Stimulated activated naive B cell treated with anti-CD40 and anti-IgM and Interleukin-4, amounts not matched to agents 10 μg/mL and 1 μg/mL and 100 μg/mL, for 72 hours (primary cell): Measurements from ENCODE around the gene ELOA2.
"Not testable (repeated sequence)": the region's sequence is repeated elsewhere in the genome, so short reads cannot be mapped to it uniquely, and the experiment has no call there.

Source experiments
- ATAC-seq, 2 donors: fragments of 150-1000 bp; cut with Tn5 transposase; replicated peaks; 2 replicates each; pipeline ENCODE4 v1.10.0; 2021; ENCODE audit warnings: moderate library complexity in 1 of 2
- DNase-seq: peaks from one replicate; pipeline ENCODE4 v3.0.0; 2021
- H3K27ac Mint-ChIP-seq: one replicate; pipeline ENCODE4 v1.8.0; 2022; ENCODE audit warnings: mild to moderate bottlenecking, mixed read lengths
- H3K27me3 Mint-ChIP-seq, 2 donors: one replicate each; pipeline ENCODE4 v1.8.0; 2022; ENCODE audit warnings: mixed read lengths in 2 of 2
- H3K36me3 Mint-ChIP-seq, 2 donors: one replicate each; pipeline ENCODE4 v1.8.0; 2022; ENCODE audit warnings: mixed read lengths in 2 of 2, mild to moderate bottlenecking in 1 of 2
- H3K4me1 Mint-ChIP-seq, 2 donors: one replicate each; pipeline ENCODE4 v1.8.0; 2022; ENCODE audit warnings: mixed read lengths in 2 of 2, mild to moderate bottlenecking in 1 of 2
- H3K4me3 Mint-ChIP-seq, 2 donors: one replicate each; pipeline ENCODE4 v1.8.0; 2022; ENCODE audit warnings: mild to moderate bottlenecking in 2 of 2, mixed read lengths in 2 of 2, moderate library complexity in 1 of 2
- H3K9me3 Mint-ChIP-seq, 2 donors: one replicate each; pipeline ENCODE4 v1.8.0; 2022; ENCODE audit warnings: mixed read lengths in 2 of 2, mild to moderate bottlenecking in 1 of 2

The ELOA2 gene

GRCh38 chr18:47034591-47034990 lies 830 bp downstream of the ELOA2 start:
- not testable (repeated sequence) for H3K36me3 Mint-ChIP-seq, H3K9me3 Mint-ChIP-seq, H3K4me1 Mint-ChIP-seq, H3K4me3 Mint-ChIP-seq, H3K27ac Mint-ChIP-seq, H3K27me3 Mint-ChIP-seq, DNase-seq, ATAC-seq

- Mint-ChIP-seq H3K9me3 (peaks cover 3 to 7% of the 10 kb centered on the region in 2 donors), H3K27me3 (no peaks in the 10 kb centered on the region), H3K4me3 (no peak overlapping the region), H3K27ac (no peak overlapping the region), H3K36me3 (peaks cover 0 to 7% of the 10 kb centered on the region in 2 donors), H3K4me1 (no peaks in the 10 kb centered on the region)
- no peak for ATAC-seq
- DNase-seq: no peak
Measured at GRCh38 chr18:47032945-47033344, 2.5 kb downstream of the ELOA2 start.

GRCh38 chr18:47030887-47031286 lies 4.5 kb downstream of the ELOA2 start:
- DNase-seq, ATAC-seq, H3K27ac Mint-ChIP-seq, H3K27me3 Mint-ChIP-seq, H3K4me3 Mint-ChIP-seq, H3K9me3 Mint-ChIP-seq, H3K36me3 Mint-ChIP-seq, H3K4me1 Mint-ChIP-seq: not testable (repeated sequence)

GRCh38 chr18:47029684-47030353 lies 5.6 kb downstream of the ELOA2 start:
- not testable (repeated sequence) for H3K4me1 Mint-ChIP-seq, H3K4me3 Mint-ChIP-seq, H3K9me3 Mint-ChIP-seq, H3K27ac Mint-ChIP-seq, DNase-seq, H3K36me3 Mint-ChIP-seq, H3K27me3 Mint-ChIP-seq
- peak in 1 of 2 donors; percentile 26 for ATAC-seq

DNA sequence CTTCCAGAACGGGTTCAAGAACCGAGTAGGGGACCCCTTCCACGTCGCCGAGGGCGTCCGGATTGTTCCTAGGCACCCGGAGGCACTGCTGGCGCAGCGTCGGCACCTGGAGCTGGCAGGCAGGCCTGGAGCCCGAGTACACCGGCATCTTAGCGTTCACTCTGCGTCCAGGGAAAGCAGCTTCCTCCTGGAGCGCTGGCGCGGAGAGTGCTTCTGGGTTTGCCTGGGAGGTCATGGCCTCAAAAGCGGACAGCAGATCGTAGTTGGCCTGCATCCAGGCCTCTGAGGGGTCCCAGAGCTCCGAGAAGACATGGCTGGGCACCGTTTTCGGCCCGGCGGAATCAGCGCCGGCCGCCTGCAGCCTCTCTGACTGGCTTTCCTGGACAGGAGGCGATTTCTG lies 6.7 kb downstream of the ELOA2 start:
- H3K4me3 Mint-ChIP-seq, H3K27me3 Mint-ChIP-seq: not testable (repeated sequence)

GRCh38 chr18:47025557-47026174 lies 9.8 kb downstream of the ELOA2 start:
- ATAC-seq, H3K36me3 Mint-ChIP-seq, H3K27me3 Mint-ChIP-seq, H3K4me3 Mint-ChIP-seq, H3K27ac Mint-ChIP-seq, H3K9me3 Mint-ChIP-seq, DNase-seq, H3K4me1 Mint-ChIP-seq: not testable (repeated sequence)

More for the DNA sequence above, 6.7 kb downstream of the ELOA2 start:
- ATAC-seq, H3K27ac Mint-ChIP-seq, DNase-seq, H3K36me3 Mint-ChIP-seq, H3K9me3 Mint-ChIP-seq, H3K4me1 Mint-ChIP-seq: not testable (repeated sequence)

- not testable (repeated sequence) for H3K36me3 Mint-ChIP-seq
Measured at GRCh38 chr18:47023769-47024465, 11.5 kb downstream of the ELOA2 start.

DNA sequence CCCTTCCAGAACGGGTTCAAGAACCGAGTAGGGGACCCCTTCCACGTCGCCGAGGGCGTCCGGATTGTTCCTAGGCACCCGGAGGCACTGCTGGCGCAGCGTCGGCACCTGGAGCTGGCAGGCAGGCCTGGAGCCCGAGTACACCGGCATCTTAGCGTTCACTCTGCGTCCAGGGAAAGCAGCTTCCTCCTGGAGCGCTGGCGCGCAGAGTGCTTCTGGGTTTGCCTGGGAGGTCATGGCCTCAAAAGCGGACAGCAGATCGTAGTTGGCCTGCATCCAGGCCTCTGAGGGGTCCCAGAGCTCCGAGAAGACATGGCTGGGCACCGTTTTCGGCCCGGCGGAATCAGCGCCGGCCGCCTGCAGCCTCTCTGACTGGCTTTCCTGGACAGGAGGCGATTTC lies 12.6 kb downstream of the ELOA2 start:
- not testable (repeated sequence) for H3K4me1 Mint-ChIP-seq, DNase-seq, H3K27me3 Mint-ChIP-seq, H3K36me3 Mint-ChIP-seq, ATAC-seq, H3K4me3 Mint-ChIP-seq, H3K27ac Mint-ChIP-seq, H3K9me3 Mint-ChIP-seq

More at GRCh38 chr18:47023769-47024465, 11.5 kb downstream of the ELOA2 start:
- H3K27me3 Mint-ChIP-seq, H3K9me3 Mint-ChIP-seq, ATAC-seq, DNase-seq, H3K4me3 Mint-ChIP-seq, H3K4me1 Mint-ChIP-seq, H3K27ac Mint-ChIP-seq: not testable (repeated sequence)

DNA sequence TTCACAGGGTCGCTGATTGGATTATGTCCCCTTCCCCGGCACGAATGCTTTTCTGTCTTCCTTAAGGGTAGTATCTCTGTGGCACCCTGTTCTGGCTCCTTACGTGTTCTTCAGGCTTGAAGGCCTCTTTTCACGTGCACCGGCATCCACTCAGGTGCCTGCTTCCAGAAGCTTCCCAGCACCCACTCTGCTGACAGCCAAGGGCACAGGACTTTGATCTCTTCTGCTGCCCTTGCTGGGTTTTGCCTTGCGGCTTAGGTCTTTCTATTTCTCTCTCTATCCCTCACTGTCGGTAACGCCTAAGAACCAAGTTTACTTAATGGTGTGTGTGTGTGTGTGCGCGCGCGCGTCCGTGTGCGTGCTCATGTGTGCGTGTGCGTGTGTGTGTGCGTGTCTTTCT lies 14.7 kb downstream of the ELOA2 start:
- not testable (repeated sequence) for DNase-seq, H3K9me3 Mint-ChIP-seq, H3K4me1 Mint-ChIP-seq, ATAC-seq, H3K27me3 Mint-ChIP-seq, H3K4me3 Mint-ChIP-seq, H3K27ac Mint-ChIP-seq, H3K36me3 Mint-ChIP-seq

DNA sequence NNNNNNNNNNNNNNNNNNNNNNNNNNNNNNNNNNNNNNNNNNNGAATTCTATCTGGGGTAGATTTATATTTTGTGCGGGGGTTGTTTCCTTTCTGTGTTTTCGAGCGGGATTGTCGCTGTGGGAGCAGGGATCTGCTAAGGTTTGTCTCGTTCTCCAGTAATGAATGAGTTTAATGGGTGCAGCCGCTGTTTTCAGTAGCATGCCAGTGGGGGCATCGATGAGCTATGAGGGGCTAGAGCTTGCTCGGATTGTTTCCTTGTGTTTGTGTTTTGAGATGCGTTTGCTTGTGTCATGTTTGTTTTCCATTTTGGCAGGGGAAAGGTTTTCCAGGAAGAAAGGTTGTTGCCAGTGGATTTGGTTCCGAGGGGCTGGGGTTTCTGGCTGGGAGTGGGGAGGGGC lies 15.6 kb downstream of the ELOA2 start:
- ATAC-seq, H3K4me1 Mint-ChIP-seq, H3K27me3 Mint-ChIP-seq, H3K9me3 Mint-ChIP-seq, H3K27ac Mint-ChIP-seq, H3K36me3 Mint-ChIP-seq, DNase-seq, H3K4me3 Mint-ChIP-seq: not testable (repeated sequence)
